ENCODE results near the gene PRAC1.
"Not testable (repeated sequence)": the region's sequence is repeated elsewhere in the genome, so short reads cannot be mapped to it uniquely, and the experiment has no call there.

The PRAC1 gene

DNA sequence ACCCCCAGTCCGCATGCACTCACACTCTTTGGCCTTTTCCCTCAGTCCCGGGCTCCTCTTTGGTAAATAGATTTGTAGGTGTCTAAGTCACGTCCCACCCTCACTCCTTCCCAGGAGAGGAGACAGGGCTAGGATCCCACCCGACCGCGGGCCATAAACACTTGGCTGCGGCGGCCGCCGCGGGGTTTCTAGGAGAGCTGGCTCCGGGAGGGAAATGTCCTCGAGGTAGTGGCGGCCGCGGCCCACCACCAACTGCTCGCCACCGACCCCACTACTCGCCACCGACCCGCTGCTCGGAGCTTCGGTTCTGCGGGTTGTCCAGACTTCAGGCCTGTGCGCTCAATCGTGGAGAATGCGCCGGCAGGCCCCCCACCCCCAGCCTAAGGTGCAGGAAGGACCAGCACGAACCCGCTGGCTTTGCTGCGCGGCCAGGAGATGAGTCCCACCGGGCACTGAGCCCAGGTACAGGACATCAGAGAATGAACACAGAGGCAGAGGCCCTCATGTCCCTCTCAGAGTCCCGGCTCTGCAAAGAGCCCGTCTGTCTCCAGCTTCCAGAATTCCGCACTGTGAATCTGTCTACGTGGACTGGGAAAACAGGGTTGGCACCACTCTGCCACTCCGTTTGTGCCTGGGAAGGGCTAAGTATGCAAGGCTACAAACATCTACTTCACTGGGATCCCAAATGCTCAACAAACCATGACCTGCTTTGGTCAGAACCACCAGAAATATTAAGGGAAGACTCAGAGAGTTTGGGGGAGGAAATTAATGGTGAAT is 3.2 kb upstream of the PRAC1 start:
- DNase-seq: no peak

DNA sequence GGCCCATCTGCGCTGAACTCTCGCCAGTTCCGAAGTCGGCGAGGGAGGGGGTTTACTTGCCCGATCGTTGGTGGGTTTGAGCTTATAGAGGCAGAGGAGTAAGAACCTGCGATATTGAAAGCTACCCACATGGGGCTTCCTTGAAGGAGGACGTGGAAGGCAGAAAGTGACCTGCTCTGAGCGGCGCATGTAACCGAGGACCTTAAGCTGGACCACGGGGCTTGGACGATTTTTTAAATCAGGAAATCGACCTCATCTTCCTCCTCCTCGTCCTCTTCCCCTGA is 2.6 kb upstream of the PRAC1 start:
- no peak for DNase-seq

DNA sequence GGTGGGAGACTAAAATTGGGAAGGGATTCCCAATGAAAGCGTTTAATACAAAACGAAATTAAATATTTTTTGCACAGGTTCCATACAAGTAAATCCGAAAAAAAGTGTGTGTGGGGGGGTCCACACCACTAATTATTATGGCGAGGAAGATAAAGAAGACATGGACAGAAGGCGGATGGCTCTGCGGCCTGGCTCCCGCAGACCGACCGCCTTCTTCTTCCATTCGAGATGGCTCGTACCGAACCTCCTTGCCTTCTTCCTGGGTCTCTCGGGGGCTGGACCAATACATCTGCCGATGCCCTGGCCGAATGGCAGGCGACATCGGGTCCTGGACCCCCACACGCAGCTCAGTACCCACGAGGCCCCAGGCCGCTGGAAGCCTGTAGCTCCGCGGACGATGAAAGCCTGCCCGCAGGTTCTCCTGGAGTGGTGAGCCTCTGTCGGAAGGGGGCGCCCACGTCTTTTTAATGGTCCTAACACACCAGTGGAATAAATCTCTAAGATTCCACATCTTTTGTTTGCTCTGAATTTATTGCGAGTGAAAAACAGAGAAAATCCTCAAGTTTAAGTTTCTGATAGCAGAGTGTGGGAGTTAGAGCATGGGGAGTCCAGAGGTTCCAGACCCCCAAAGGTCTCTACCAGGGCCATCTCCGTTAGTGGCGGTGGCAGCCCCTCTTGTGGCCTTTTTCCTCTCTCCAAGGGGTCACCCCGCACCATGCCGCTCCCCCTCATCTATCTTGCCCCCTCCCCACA is 2.1 kb upstream of the PRAC1 start:
- peak; percentile 63 for DNase-seq

DNA sequence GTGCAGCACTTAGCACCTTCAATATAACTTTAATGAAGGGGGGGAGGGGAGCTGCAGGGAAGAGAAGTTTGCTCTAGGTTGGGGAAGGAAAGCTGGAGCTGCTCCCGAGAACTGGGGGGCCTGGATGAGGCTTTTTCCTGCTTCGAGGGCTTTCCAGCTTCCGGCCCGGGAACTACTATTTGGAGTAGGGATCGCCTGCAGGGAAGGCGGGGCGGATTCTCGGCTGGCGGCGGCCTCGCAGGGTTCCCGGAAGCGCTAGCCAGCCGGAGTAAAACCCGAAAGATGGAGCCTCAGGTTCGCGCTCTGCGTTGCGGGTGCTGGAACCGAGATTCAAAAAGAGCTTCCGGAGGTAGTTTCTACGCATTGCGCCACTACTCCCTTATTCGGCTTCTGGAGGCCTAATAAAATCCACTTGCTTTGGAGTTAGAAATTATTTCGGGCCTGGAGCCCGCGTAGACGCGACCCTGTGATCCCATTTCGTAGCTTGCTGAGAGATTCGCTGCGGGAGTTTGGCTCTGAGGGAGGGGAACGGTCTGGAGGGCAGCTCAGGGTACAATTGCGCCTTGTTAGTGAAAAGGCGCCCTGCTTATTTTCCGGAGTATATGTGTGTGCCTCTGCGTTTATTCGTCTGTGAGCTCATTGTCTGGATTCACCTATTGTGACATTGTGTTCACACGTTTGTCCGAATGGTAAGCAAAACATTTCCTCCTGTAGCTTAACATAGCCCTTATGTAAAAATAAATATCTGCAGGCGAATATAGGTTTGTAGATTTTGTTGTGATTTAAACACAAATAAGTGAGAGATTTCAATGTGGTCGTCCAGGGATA is 1.3 kb upstream of the PRAC1 start:
- DNase-seq: no peak

DNA sequence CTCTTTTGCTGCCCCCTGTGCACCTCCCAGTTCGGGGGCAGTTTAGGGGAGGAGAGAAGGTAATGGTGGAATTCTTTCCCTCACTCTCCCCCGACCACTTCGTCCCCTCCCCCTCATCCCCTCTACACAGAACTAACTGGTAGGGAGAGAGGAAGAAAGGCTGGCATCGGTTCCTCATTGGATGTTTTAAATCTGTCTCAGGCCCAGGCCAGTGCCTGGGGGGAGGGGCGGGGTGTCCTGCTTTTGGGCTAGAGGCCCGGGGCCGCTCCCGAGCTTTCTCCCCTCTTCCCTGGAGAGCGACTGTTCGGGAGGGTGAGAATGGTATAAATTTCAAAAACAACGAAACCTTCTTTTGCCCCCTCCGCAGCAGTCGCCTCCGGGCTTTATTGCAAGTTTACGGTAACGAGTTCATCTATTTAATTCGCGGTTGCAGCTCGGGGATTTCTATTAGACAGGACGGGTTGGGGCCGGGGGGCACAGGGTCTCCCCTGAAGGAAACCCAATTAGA is 651 bp upstream of the PRAC1 start, which contains the start of gene PRAC2:
PRAC2 (plus strand) TSS at position 271 of the 508 bp plus-strand sequence. CDS start 1,226 bp downstream, outside the sequence.
- DNase-seq: no peak

DNA sequence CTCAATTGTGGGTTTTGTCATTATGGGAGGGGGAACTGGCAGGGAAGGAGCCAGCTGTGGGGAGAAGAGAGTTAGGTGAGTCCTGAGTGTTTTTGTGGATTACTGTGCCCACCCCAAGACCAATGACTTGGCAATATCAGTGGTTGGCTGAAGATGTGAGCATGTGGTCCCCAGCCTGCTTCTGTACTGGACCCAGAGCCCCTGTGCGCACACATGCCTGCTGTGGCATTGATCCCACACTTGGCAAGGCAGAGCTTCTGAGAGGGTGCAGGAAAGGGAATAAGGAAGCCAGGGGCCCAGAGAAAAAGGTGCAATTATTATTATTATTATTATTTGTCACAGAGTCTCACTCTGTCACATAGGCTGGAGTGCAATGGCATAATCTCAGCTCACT is 1.3 kb downstream of the PRAC1 start:
- DNase-seq: no peak

DNA sequence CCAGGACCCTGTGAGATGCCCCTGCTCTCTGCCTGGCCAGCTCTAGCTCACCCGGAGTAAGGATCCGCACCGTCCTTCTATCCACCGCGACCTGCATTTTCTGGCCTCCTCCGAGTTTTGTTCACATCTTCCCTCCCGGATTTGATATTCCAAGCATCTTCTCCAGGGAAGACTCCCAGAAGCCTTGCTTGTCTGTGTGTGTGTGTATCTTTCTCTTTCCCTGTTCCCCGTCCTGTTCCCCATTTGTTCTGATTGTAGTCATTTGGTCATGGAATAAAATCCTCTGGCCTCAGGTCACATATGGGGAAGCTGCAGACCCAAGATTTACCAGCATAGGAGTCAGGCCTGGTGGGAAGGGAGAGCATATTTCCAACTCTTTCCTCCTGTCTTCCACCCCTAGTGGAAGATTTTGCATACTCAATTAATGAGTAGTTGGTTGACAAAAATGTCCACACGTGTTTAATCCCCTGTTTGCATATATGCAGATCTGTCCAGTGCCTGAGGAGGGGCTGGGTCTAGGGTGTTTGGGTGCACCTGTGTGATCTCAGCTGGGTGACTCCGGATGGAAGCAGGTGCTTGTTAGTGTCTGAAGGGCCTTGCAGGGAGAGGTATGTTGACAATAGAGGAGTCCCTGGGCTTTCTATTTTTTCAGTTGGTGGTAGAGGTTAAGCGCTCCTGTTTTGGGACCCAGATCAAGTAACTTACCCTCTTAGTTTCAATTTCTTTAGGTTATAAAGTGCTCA is 1.9 kb downstream of the PRAC1 start:
- no peak for DNase-seq

DNA sequence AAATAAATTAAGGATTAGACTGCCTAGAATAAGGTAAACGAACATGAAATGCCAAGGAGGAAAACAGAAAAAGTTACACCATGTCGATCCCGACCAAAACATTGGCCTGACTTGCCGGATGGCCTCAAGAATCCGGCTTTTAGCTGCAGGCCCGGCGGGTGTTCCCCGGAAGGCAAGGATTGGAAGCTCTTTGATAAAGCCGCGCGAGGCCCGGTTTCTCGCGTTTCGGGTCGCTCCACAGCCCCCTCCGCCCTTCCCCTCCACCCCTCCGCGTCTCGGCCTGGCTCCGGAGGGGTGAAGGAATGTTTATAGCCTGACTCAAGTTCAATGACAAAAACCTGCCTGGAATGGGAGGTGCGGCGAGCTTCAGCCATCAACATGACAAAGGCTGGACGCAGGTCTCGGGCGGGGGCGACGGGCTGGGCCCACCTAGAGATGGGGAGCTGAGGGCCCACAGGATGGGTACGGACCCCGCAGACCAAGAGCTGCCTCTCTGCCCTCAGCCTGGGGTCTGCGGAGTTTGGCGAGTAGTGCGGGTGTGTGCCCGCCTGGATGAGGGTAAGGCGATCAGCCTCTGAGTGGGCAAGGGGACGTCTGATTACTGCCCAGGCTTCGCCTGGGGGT is 2.6 kb downstream of the PRAC1 start:
- no peak for DNase-seq

DNA sequence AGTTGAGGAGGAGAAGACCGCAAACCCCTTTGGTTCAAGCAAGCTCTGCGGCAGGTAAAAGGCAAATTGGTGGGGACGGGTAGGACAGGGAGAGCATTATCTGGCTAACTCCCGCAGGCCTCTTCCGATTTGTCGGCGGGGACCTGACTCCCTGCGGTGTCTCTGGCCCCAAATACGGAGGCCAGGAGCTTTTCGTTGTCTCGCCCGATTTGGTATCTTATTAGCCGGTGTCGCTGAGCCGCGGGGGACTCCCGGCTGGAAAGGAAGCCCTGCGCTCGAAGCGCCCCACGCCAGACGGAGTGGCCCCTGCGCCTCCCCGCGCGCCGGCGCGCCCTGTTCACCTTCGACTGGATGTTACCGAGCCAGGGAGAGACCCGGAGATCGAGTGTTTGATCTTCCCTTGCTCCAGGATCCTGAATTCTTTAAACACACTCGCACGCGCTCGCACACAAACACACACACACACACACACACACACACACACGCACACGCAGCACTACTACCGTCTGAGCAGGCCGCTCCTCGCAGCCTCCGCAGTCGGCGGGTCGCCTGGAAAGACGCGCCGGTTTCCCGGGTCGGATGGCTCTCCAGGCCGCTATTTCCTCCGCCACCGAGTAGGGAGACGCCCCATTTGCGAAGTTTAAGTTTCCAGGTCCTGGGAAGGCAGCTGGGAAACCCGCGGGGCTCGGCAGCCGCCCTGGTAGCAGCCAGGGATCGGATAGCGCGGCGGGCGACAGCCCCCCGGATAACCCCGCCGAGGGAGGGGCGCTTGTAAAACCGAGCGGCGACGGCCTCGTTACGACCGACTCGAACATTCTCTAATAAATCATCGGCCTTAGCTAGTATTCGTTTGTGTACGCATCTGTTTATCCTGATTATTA is 3.3 kb downstream of the PRAC1 start:
- no peak for DNase-seq

DNA sequence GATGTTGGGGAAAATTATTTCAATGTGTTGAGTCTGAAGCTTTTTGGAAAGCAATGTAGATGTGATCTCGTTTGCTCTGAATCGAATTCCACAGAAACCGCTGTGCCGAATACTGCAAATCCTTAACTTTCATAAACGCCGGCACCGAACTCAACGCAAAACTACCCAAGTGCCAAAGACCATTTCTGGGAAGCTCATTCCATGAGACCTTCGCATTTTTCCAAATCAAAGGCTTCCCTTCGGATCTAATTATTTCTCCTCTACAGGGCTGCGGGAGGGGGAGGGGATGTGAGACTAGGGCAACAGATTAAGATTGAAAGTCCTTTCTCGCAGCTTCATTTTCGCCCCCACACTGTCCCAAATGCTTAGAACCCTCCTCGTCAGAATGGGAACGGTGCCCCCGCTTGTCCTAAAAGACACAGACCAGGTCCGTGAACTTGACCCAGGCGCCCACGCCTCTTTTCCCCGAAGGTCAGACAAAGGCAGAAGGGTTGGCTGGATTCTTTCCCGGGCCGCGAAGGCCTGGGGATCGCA is 4.0 kb downstream of the PRAC1 start:
- no peak for DNase-seq

DNA sequence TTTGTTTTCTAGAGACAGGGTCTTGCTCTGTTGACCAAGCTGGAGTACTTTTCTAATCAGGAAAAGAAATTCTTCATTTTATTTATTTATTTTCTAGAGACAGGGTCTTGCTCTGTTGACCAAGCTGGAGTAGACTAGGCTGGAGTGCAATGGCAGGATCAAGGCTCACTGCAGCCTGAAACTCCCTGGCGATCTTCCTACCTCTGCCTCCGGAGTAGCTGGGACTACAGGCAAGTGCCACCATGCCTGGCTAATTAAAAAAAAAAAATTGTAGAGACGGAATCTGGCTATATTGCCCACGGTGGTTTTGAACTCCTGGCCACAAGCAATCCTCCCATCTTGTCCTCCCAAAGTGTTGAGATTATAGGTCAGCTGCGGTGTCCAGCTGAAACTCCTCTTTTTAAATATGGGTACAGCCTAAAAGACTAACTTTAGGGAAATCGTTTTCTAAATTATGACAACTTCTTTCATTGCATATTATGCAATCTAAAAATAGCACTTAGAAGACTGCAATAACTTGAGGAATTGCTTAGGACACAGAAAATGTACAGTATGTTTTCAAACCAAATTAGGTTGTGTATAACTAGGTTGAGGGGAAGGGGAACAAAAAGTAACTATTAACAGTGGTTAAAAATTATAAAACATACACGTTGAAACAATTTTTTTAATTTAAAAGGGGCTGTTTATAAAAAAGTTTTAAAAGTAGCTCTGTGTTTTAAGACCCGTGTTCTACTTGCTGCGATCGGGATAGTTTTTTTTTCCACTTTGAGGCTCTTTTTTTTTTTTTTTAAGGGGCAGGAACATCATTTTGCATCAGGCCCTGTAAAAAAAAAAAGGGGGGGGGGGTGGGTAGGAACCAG is 4.7 kb downstream of the PRAC1 start:
- DNase-seq: no peak

DNA sequence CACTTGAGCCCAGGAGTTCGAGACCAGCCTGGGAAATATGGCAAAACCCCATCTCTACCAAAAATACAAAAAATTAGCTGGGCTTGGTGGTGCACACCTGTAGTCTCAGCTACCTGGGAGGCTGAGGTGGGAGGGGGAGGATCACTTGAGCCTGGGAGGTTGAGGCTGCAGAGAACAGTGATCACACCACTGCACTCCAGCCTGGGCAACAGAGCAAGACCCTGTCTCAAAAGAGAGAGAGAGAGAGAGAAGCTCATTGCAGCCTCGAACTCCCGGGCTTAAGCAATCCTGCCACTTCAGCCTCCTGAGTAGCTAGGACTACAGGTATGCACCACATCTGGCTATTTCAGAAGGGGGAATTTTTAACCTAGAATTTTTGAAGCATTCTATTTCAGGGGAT is 5.8 kb downstream of the PRAC1 start:
- not testable (repeated sequence) for DNase-seq

DNA sequence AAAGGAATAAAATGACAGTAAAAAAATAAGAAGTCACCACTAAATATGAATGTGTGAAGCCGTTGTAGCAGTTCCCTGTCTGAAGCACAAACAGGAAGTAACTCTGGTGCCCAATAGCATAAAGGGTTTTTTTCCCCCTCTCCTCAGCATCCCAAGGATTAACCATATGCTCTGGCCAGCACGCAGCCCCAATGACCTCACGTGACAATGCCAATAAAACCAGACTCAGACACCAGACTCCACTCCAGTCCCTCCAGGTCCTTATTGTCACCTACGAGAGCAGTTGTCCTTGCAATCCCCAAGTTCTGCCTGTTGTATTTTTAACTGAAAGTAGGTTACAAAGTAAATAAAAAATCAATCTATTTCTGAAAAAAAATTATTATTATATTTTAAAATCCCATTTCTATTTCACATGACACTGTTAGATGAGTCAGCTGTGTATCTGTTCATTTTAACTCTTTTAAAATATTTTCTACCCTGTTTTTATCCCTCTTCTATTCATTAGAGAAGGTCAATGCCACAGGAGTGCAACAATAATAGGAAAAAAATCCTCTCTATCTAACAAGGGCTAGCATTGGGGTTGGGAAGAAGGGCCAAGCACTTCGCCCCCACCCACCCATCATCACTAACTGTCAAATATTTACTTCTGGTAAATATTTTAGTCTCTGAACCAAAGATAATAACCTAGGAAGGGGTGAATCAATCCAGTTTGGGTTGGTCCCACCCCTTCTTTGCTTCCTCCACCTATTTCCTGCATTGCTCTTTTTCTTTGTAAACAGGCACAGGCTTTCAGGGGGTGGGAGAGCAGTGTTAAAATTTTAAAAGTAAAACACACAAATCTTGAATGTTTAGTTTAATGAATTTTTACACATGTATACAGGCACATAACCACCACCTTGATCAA is 6.6 kb downstream of the PRAC1 start:
- DNase-seq: no peak

DNA sequence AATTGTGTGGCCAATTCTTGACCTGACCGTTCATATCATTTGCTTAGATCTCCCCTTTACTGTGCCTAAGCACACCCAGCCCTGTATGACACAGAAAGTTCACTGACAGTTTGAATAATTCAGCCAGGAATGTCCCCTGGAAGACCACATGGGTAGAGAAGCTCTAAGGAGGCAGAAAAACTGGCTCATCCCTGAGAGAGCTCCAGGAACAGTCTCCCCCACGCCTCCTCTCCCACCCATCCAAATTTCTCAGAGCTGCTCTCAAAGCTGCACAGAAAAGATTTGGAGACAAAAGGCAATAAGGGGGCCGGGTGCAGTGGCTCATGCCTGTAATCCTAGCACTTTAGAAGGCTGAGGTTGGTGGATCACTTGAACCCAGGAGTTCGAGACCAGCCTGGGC is 11.2 kb downstream of the PRAC1 start:
- no peak for DNase-seq

DNA sequence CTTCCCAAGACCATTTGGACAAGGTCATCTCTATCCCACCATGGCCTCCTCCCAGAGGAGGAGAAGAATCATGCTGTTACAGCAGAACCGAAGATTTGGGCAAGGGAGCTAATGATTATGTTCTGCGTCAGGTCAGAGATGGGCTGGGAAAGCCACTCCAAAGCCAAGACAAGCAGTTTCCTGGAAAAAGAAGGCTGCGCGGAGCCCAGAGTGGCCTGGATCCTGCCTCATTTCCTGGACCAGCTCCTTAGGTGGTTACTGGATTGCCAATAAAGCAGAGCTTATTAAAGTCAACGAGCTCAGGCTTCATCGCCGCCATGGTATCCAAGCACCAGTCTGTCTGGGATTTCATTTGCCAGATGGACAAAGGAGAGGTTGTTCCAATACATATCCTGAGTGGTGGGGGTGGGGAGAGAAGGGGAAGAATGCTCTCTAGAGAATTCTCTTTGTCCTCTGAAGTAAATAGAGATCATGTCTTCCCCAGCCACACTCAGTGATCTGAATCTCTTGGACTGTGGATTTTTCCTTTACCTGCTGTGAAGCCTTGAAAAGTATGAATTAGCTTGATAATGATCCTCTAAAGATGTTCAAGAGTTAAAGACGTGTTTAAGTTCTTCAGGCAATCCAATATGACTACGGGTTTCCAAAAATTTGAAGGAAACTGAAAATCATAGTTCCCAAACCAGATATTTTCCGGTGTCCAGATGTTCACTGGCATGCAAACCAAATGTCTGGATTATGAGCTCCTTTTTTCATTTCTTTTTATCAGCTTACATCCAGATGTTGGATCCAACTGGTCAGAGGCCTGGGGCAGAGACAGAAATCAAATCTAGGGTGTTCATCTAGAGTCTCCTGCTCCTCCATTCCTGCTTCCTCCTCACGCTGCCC is 17.7 kb downstream of the PRAC1 start:
- DNase-seq: no peak

DNA sequence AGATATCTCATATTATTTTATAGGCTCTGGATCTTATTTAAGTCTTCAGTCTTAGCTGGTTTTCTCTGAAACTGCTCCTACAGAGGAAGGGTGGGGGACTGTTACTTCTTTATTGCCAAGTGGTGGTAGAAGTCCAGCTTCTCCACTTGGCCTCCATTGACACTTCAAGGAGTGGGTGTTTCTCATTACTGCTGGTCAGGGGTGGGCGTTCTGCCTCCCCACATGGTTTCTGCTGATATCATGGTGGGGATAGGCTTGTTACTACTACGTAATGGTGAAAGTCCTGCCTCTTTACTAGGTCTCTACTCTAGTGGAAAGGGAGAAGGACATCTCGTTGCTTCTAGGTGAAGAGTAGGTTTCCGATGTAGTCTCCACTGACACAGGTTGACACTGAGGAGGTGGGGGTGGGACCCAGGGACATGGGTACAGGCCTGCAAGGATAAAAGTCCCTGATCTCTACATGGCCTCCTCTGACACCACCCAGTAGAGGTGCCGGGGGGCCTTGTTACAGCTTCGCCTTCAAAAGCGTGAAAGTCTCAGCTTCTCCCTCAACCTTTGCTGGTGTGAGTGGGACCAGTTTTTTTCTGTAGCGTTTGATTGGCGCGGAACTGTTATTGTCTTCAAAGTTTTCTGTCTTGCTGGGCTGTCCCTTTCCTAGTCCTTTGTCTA is 20.3 kb downstream of the PRAC1 start:
- DNase-seq: no peak

DNA sequence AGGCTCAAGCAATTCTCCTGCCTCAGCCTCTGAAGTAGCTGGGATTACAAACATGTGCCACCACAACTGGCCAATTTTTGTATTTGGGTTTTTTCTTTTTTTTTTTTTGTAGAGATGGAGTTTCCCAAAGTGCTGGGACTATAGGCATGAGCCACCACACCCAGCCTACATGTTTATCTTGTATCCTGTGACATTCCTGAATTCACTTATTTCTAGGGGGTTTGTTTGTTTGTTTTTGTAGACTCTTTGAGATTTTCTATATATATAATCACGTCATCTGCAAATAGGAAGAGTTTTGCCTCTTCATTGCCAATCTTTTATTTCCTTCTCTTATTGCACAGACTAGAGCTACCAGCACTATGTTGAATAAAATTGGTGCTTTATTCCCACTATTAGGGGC is 29.1 kb downstream of the PRAC1 start:
- no peak for DNase-seq

Data from CD4-positive, alpha-beta T cell treated with Interleukin-4 for 4 hours (primary cell).